22Rv1 (cell line): ENCODE data around the gene POLR3GL.

Source experiments
- ZFX ChIP-seq: fragments of 450-650 bp; IDR thresholded peaks from 2 replicates; pipeline ENCODE4 v1.6.1; 2017; ENCODE audit warnings: antibody characterized with exemption, borderline replicate concordance
- TF ChIP-seq, protein P1 (sequence below): fragments of 450-650 bp; IDR thresholded peaks from 2 replicates; pipeline ENCODE4 v1.5.1; 2017; ENCODE audit warnings: mild to moderate bottlenecking

DNA sequence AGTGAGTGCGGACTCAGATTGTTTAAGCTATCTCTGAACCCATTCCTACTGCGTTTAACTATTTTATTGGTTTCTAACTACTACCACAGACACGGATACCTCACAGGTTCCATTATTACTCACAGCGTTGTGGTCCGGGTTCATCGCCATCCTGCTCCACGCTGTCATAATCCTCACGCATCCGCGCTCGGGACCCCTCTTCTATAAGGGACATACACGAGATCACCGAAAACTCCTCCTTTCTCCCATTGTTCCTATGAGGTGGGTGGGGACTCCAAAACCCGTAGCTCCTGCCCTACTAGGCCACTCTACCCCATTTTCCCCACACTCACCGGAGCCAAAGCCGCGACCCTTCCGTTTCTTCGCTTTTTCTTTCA lies 37.8 kb upstream of the POLR3GL start:
- TF ChIP-seq, protein P1, sequence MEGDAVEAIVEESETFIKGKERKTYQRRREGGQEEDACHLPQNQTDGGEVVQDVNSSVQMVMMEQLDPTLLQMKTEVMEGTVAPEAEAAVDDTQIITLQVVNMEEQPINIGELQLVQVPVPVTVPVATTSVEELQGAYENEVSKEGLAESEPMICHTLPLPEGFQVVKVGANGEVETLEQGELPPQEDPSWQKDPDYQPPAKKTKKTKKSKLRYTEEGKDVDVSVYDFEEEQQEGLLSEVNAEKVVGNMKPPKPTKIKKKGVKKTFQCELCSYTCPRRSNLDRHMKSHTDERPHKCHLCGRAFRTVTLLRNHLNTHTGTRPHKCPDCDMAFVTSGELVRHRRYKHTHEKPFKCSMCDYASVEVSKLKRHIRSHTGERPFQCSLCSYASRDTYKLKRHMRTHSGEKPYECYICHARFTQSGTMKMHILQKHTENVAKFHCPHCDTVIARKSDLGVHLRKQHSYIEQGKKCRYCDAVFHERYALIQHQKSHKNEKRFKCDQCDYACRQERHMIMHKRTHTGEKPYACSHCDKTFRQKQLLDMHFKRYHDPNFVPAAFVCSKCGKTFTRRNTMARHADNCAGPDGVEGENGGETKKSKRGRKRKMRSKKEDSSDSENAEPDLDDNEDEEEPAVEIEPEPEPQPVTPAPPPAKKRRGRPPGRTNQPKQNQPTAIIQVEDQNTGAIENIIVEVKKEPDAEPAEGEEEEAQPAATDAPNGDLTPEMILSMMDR: no peak
- TF ChIP-seq ZFX: no peak
